GM12873 (cell line): ENCODE measurements around the gene WDR43.

ENCODE experiments used
- TF ChIP-seq, protein P1 (sequence below): IDR thresholded peaks from 2 replicates; pipeline ENCODE4 v1.5.1; 2012; ENCODE audit warnings: low read depth, mild to moderate bottlenecking, moderate library complexity, low read length, control low read depth; ENCODE audit not compliant: insufficient read depth; ENCODE audit errors: missing control alignments

Gene WDR43, protein sequence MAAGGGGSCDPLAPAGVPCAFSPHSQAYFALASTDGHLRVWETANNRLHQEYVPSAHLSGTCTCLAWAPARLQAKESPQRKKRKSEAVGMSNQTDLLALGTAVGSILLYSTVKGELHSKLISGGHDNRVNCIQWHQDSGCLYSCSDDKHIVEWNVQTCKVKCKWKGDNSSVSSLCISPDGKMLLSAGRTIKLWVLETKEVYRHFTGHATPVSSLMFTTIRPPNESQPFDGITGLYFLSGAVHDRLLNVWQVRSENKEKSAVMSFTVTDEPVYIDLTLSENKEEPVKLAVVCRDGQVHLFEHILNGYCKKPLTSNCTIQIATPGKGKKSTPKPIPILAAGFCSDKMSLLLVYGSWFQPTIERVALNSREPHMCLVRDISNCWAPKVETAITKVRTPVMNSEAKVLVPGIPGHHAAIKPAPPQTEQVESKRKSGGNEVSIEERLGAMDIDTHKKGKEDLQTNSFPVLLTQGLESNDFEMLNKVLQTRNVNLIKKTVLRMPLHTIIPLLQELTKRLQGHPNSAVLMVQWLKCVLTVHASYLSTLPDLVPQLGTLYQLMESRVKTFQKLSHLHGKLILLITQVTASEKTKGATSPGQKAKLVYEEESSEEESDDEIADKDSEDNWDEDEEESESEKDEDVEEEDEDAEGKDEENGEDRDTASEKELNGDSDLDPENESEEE

DNA sequence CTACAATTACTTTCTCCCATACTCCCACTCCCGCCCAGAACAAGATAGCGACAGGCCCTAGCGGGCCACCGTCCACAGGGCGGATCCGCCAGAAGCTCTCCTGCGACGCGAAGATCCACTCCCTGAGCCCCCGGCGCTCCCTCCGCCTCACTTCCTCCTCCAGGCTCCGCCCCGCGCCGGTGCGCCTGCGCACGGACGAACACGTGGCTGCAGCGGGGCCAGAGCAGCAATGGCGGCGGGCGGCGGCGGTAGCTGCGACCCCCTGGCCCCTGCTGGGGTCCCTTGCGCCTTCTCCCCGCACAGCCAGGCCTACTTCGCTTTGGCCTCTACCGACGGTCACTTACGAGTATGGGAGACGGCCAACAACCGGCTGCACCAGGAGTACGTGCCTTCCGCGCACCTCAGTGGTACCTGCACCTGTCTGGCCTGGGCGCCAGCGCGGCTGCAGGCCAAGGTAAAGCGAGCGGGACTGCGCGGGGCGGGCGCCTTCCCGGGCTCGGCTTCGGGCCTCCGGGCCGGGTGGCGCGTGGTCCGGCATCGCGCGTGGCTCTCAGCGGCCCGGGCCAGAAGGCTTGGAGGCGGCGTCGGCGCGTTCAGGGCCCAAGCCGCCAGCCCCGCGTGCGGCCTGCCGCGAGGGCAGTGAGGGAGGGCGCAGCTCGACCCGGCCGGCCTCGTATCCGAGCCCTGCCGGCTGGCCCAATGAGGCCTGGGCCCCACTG lies at the start of gene WDR43:
Gene WDR43, plus strand, starts transcription at position 198 of the 719 bp plus-strand sequence. Its CDS starts 32 bp downstream, at position 230.
- TF ChIP-seq, protein P1, sequence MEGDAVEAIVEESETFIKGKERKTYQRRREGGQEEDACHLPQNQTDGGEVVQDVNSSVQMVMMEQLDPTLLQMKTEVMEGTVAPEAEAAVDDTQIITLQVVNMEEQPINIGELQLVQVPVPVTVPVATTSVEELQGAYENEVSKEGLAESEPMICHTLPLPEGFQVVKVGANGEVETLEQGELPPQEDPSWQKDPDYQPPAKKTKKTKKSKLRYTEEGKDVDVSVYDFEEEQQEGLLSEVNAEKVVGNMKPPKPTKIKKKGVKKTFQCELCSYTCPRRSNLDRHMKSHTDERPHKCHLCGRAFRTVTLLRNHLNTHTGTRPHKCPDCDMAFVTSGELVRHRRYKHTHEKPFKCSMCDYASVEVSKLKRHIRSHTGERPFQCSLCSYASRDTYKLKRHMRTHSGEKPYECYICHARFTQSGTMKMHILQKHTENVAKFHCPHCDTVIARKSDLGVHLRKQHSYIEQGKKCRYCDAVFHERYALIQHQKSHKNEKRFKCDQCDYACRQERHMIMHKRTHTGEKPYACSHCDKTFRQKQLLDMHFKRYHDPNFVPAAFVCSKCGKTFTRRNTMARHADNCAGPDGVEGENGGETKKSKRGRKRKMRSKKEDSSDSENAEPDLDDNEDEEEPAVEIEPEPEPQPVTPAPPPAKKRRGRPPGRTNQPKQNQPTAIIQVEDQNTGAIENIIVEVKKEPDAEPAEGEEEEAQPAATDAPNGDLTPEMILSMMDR: no peak

DNA sequence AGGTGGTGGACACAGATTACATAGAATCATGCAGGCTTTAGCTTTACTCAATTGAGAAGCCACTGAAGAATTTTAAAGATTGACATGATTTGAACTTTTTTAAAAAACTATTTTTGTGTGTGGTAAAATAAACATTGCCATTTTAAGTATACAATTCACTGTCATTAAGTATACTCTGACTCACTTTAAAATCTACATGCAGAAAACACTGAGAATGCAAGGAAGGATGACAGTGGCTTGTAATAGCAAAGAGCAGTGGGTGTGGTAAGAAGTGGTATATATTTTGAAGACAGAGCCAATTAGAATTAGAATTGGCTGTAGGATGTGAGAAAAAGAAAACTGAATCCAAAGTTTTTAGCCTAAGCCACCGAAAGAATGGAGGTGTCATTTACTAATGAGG lies 39.3 kb upstream of the WDR43 start:
- TF ChIP-seq, protein P1: no peak

DNA sequence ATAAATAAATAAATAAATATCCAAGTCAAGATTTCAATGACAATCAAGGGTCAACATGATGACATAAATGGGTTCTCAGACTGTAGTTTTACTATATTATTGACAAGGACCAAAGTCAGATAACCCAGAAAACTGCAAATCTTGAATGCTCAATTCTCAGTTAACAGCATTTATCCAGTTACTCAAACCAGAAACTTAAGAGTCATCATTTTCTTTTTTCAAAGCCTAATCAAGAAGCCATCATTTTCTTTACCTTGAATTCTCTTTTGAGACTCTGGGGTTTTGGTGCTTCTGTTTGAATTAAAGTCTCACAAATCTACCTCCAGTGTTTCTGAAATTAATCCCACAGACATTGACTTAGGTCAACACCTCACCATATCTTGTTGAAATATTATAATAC lies 38.5 kb upstream of the WDR43 start:
- TF ChIP-seq, protein P1: no peak

DNA sequence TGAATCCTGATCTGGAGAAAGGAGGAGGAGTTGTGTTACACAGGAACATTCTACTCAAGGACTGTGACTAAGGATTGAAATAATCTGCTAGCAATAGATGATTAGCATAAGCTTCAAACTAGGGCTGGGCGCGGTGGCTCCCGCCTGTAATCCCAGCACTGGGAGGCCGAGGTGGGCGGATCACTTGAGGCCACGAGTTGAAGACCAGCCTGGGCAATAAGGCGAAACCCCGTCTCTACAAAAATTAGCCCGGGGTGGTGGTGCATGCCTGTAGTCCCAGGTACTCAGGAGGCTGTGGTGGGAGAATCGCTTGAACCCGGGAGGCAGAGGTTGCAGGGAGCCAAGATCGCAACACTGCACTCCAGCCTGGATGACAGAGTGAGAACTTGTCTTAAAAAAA lies 25.9 kb upstream of the WDR43 start:
- TF ChIP-seq, protein P1: no peak

DNA sequence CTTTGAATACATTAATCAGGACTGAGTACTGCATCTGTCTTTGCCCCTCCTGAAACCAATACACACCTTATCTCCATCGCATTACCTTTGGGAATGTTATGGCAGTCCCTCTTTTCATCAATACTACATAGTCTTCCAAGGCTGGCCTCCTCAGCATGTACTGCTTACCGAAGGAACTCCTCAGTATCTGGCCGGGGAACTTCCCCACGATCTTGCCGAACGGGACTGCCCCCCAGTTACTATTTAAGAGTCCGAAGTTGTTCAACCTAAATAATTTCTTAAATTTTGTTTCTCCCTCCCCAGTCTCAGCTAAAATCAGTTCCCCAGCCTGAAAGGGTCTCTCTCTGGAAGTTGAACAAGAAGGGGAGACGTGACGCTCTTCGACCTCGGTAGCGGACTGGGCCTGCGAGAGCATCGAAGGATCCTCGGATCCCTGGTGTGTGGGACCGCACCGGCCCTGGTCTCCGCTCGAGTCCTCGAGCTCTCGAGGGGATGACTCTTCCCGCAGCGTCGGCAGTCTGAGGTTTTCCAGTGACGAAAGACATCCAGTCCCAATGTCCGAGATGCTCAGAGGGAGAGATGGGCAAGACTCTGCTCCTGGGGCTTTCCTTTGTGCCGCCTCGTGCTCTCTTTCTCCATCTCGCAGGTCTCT lies 24.8 kb upstream of the WDR43 start:
- TF ChIP-seq, protein P1: no peak

DNA sequence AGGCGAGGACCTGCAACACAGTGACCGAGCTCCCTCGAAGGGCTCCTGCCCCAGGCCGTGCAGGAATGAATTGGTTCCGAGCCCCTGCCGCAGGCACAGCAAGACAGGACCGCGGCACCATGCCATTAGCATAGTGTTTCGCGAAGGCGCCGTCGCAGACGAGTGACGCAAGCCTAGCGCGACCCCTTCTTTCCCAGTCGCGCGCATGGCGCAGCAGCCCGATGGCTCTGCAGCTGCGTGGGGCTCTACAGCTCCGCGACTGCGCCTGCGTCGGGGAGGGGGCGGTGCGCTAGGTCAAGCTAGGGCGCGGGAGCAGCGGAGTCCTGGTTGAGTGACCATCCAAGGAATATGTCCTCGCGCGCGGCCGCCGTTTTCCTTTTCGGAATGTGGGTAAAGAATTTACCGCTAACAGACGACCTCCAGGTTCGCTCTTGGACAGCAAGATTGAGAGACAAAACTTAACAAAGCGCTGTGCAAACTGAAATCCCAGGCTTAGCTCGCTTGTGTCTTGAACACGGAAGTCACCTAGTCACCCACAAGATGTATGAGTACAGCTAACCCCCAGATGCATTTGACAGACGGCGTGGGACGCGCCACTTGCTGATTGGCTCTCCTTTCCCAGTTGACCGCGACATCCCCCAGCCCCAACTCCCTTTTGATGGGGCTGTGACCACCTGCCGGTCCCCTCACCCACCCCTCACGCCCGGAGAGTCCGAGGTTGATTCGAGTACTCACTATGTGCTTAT lies 24.1 kb upstream of the WDR43 start, which contains the start of gene TRMT61B:
Gene TRMT61B, minus strand, starts transcription at position 164 of the 746 bp plus-strand sequence. Its CDS starts 32 bp downstream, at position 132.
- TF ChIP-seq, protein P1: no peak
